Forelimb muscle (tissue), 1 donor: ENCODE data around the gene INPP5K. TPM values are rescaled to one million over a fixed set of nuclear protein-coding genes. Genes with fewer than 3 reads are reported as not detected.
A peak's percentile ranks its signal among the peaks of the same experiment; 100 is the strongest.
"Not testable (repeated sequence)": the region's sequence is repeated elsewhere in the genome, so short reads cannot be mapped to it uniquely, and the experiment has no call there.

Source experiments
- DNase-seq: peaks from one replicate; pipeline ENCODE4 v3.0.0-alpha.2; 2013; ENCODE audit warnings: low read depth
- polyA plus RNA-seq: library from polyadenylated mRNA; unstranded; fragments of 120-200 nt; gene quantifications from one replicate; pipeline ENCODE4 v1.2.1, GENCODE V29; 2013; ENCODE audit not compliant: insufficient read length

INPP5K gene
- polyA plus RNA-seq, 1 donor: 27.5 TPM

- no peak for DNase-seq
Measured at GRCh38 chr17:1546292-1546922, 30.0 kb upstream of the INPP5K start.

GRCh38 chr17:1545618-1546017, 29.2 kb upstream of the INPP5K start:
- no peak for DNase-seq

- no peak for DNase-seq
Measured at GRCh38 chr17:1542316-1542715, 25.9 kb upstream of the INPP5K start.

- no peak for DNase-seq
Measured at GRCh38 chr17:1541367-1541904, 25.0 kb upstream of the INPP5K start.

- no peak for DNase-seq
Measured at GRCh38 chr17:1539811-1540210, 23.4 kb upstream of the INPP5K start.

GRCh38 chr17:1535737-1536136, 19.3 kb upstream of the INPP5K start:
- no peak for DNase-seq

DNA sequence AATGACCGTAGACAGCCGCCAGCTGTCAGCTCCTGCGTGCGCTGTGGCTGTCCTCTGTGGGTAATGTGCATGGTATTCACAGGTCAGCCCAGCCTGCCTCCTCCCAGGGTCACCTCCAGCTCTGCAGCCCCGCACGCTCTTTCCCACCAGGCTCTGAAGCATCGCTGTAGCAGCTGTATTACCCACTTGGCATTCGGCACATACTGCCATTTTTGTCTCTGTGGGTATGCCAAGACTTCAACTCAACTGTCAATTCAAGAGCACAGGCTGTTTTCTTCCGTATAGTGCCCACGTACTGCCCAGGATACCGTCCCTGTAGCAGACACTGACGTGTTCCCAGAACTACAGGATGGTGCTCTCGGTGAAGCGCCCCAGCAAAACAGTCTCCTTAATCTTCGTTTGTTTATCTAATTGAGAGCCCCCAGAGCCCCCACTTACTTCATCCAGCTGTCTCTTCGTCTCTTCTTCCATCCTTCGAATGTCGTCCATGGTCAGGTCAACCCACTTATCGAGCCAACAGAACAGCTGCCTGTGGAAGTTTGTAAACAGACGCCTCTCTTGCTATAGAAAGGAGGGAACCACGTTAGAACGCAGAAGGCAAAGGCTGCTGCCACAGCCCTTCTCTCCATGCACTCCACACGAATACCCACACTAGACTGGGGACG, 17.4 kb upstream of the INPP5K start:
- DNase-seq: no peak

GRCh38 chr17:1532836-1533602, 16.6 kb upstream of the INPP5K start:
- DNase-seq: no peak

DNA sequence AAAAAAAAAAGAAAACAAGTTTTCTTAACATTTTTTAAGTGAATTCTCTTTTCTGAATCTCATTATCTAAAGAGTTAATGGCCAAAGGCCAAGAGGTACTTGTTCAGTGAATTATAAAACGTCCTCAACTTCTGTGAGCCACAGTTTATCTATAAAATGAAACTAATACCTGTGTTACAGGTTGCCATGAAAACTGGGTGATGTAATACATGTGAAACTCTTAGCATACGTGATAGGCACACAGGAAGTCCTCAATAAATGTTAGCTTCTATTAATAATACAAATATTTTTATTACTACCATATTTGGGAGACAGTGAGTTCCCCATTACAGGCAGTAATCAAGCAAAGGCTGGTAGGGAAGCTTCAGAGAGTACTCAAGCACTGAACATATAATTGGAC, 13.5 kb upstream of the INPP5K start:
- DNase-seq: no peak

- DNase-seq: not testable (repeated sequence)
Measured at GRCh38 chr17:1526876-1527275, 10.5 kb upstream of the INPP5K start.

DNA sequence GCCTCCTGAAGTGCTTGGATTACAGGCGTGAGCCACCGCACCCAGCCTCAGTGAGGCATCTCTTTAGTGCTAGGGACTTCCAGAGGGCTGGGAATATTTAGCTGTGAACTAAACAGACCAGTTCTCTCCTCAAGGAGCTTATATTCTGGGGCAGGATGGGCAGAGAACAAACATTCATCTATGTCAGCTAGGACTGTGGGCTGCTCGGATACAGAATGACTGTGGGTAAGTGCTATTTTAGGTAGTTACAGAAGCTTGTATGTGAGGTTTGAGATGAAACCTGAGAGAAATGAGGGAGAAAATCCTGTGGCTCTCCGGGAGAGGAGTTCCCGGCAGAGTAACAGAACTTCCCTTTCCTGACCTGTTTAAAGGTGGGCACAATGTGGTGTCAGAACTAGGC, 6.2 kb upstream of the INPP5K start:
- DNase-seq: no peak

GRCh38 chr17:1521086-1521640, 4.8 kb upstream of the INPP5K start:
- DNase-seq: no peak

DNA sequence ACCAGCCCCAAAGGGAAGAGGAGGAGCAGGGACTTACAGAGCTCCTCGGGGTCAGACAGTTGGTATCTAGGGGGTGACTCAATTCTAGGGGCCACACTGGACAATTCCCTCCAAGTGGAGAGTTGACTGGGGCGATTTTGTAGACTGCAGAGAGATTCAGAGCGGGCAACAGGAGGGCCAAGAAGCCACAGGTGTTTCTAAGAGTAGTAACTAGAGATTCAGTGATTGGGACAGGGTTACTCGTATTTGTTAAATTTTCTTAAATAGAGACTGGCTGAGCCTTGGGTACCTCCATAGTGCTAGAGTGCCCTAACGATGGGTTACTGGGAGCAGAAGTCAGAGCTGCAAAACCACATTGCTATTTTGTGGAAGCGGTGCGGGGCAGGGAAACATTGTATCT, 3.3 kb upstream of the INPP5K start:
- no peak for DNase-seq

- no peak for DNase-seq
Measured at GRCh38 chr17:1518410-1518809, 2.0 kb upstream of the INPP5K start.

DNA sequence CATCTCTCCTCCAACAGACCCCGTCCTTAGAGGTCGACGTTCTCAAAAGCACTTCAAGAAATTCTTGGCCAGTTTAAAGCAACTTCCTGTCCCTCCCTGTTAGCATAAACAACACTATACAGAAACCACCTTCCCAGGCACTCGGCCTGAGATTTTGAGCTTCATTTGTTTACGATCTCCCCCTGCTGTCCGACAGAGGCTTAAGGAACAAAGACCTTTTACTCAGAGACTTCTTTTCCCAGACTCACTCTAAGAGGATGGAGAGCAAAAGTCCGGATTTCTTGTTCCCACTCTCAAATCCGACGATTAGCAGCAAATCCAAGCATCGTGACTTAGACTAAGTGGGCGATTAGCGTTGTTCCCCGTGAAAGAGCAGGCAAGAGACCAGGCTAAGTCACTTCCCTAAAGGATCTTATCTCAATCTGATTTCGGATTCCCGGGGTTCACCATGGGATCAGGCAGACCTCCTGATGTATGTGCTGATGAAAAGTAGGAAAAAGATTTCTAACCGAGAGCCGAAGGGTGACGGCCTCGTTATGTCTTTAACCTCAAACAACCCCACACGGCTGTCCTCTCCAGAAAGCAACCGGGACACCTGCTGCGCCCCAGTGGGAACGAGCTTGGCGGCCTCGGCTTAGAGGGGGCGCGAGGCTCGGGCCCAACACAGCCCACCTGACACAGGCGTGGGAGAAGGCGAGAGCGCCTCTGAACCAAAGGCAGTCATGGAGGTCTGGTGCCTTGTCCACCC, 598 bp downstream of the INPP5K start:
- DNase-seq: peak; percentile 66

DNA sequence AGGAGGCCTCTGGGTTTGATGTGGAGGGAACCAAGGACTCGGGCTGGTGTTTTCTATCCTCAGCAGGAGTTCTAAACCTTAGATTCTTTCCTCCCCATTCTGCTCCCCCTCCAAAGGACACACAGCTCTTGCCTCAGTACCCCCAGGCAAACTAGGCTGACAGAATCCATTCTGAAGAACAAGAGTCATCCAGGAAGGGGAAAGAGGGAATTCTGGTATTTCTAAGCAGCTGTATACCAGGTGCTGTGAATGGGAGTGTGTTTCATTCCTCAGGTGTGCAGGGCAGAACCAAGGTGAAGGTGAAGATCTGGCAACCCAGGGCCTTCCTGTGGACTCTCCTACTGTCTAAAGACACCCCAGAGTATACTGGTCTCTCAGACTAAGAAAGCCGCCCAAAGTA, 4.1 kb downstream of the INPP5K start:
- DNase-seq: no peak

- no peak for DNase-seq
Measured at GRCh38 chr17:1511756-1512321, 4.6 kb downstream of the INPP5K start.

GRCh38 chr17:1511290-1511689, 5.1 kb downstream of the INPP5K start:
- DNase-seq: no peak

- DNase-seq: no peak
Measured at GRCh38 chr17:1509290-1509881, 7.0 kb downstream of the INPP5K start.

DNA sequence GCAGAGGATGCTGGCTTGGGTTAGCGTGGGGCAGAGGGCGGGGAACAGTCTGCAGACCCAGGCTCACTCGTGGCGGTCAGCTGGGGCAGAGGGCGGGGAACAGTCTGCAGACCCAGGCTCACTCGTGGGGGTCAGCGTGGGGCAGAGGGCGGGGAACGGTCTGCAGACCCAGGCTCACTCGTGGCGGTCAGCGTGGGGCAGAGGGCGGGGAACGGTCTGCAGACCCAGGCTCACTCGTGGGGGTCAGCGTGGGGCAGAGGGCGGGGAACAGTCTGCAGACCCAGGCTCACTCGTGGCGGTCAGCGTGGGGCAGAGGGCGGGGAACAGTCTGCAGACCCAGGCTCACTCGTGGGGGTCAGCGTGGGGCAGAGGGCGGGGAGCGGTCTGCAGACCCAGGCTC, 7.7 kb downstream of the INPP5K start:
- not testable (repeated sequence) for DNase-seq
